IPS-18a (cell line): ENCODE measurements around the gene RIOK3.
"Not testable (repeated sequence)": the region's sequence is repeated elsewhere in the genome, so short reads cannot be mapped to it uniquely, and the experiment has no call there.

Experiments used
- H3K27ac ChIP-seq: one replicate; pipeline ENCODE4 v1.5.1; 2013; ENCODE audit warnings: low read length
- H3K27me3 ChIP-seq: one replicate; pipeline ENCODE4 v1.6.1; 2013; ENCODE audit warnings: mild to moderate bottlenecking, low read length; ENCODE audit not compliant: control insufficient read depth, insufficient read depth
- H3K36me3 ChIP-seq: one replicate; pipeline ENCODE4 v1.6.1; 2013; ENCODE audit warnings: low read depth, low read length; ENCODE audit not compliant: control insufficient read depth
- H3K4me1 ChIP-seq: one replicate; pipeline ENCODE4 v1.6.1; 2013; ENCODE audit warnings: low read depth, low read length; ENCODE audit not compliant: control insufficient read depth
- H3K4me3 ChIP-seq: one replicate; pipeline ENCODE4 v1.5.1; 2013; ENCODE audit warnings: low read length
- H3K9ac ChIP-seq: one replicate; pipeline ENCODE4 v1.6.1; 2013; ENCODE audit warnings: mild to moderate bottlenecking, low read length, moderate library complexity
- H3K9me3 ChIP-seq: one replicate; pipeline ENCODE4 v1.6.1; 2013; ENCODE audit warnings: low read depth, low read length; ENCODE audit not compliant: control insufficient read depth

RIOK3 gene

GRCh38 chr18:23429538-23429937 lies 23.5 kb upstream of the RIOK3 start:
- H3K27me3 ChIP-seq, H3K4me3 ChIP-seq, H3K9ac ChIP-seq, H3K36me3 ChIP-seq, H3K9me3 ChIP-seq, H3K4me1 ChIP-seq, H3K27ac ChIP-seq: not testable (repeated sequence)

GRCh38 chr18:23433360-23433759 lies 19.7 kb upstream of the RIOK3 start:
- Histone ChIP-seq H3K27me3 (no peaks in the 10 kb centered on the region), H3K27ac (no peak overlapping the region), H3K9me3 (no peaks in the 10 kb centered on the region), H3K4me3 (no peak overlapping the region), H3K36me3 (no peaks in the 10 kb centered on the region), H3K9ac (no peak overlapping the region), H3K4me1 (no peaks in the 10 kb centered on the region)

GRCh38 chr18:23437357-23438045 lies 15.6 kb upstream of the RIOK3 start:
- Histone ChIP-seq H3K27ac (no peak overlapping the region), H3K36me3 (no peaks in the 10 kb centered on the region), H3K4me3 (peak overlapping the region; percentile 97), H3K27me3 (no peaks in the 10 kb centered on the region), H3K4me1 (no peaks in the 10 kb centered on the region), H3K9me3 (no peaks in the 10 kb centered on the region), H3K9ac (peak overlapping the region; percentile 75)

- Histone ChIP-seq H3K27me3 (no peaks in the 10 kb centered on the region), H3K9me3 (no peaks in the 10 kb centered on the region), H3K36me3 (no peaks in the 10 kb centered on the region), H3K4me1 (no peaks in the 10 kb centered on the region), H3K9ac (no peak overlapping the region), H3K4me3 (peak overlapping the region; percentile 97), H3K27ac (no peak overlapping the region)
These were observed 15.1 kb upstream of the RIOK3 start for GRCh38 chr18:23438046-23438377.

- Histone ChIP-seq H3K9me3 (no peaks in the 10 kb centered on the region), H3K27ac (no peak overlapping the region), H3K4me3 (no peak overlapping the region), H3K4me1 (no peaks in the 10 kb centered on the region), H3K9ac (no peak overlapping the region), H3K36me3 (no peaks in the 10 kb centered on the region), H3K27me3 (no peaks in the 10 kb centered on the region)
These were observed 14.3 kb upstream of the RIOK3 start for GRCh38 chr18:23438608-23439366.

GRCh38 chr18:23440131-23440530 lies 13.0 kb upstream of the RIOK3 start:
- no peaks in the 10 kb centered on the region for H3K36me3 ChIP-seq
- H3K4me1 ChIP-seq, result no peaks in the 10 kb centered on the region
- no peak overlapping the region for H3K4me3 ChIP-seq
- no peaks in the 10 kb centered on the region for H3K27me3 ChIP-seq
- no peak overlapping the region for H3K9ac ChIP-seq
- H3K9me3 ChIP-seq, result no peaks in the 10 kb centered on the region
- no peak overlapping the region for H3K27ac ChIP-seq

GRCh38 chr18:23442958-23443357 lies 10.1 kb upstream of the RIOK3 start:
- no peaks in the 10 kb centered on the region for H3K36me3 ChIP-seq
- H3K9me3 ChIP-seq, result no peaks in the 10 kb centered on the region
- H3K27me3 ChIP-seq, result no peaks in the 10 kb centered on the region
- H3K9ac ChIP-seq, result no peak overlapping the region
- H3K4me3 ChIP-seq, result no peak overlapping the region
- H3K27ac ChIP-seq, result no peak overlapping the region
- H3K4me1 ChIP-seq, result no peaks in the 10 kb centered on the region

GRCh38 chr18:23448291-23448690 lies 4.8 kb upstream of the RIOK3 start:
- H3K9ac ChIP-seq, result no peak overlapping the region
- no peak overlapping the region for H3K27ac ChIP-seq
- H3K36me3 ChIP-seq, result no peaks in the 10 kb centered on the region
- H3K27me3 ChIP-seq, result no peaks in the 10 kb centered on the region
- no peak overlapping the region for H3K4me3 ChIP-seq
- H3K4me1 ChIP-seq, result no peaks in the 10 kb centered on the region
- no peaks in the 10 kb centered on the region for H3K9me3 ChIP-seq

- no peak overlapping the region for H3K27ac ChIP-seq
- no peak overlapping the region for H3K9ac ChIP-seq
- no peaks in the 10 kb centered on the region for H3K9me3 ChIP-seq
- no peak overlapping the region for H3K4me3 ChIP-seq
- no peaks in the 10 kb centered on the region for H3K27me3 ChIP-seq
- H3K4me1 ChIP-seq, result peaks cover 7% of the 10 kb centered on the region
- no peaks in the 10 kb centered on the region for H3K36me3 ChIP-seq
These were observed 3.1 kb upstream of the RIOK3 start for GRCh38 chr18:23450022-23450421.

- Histone ChIP-seq H3K36me3 (no peaks in the 10 kb centered on the region), H3K9me3 (no peaks in the 10 kb centered on the region), H3K4me1 (peaks cover 7% of the 10 kb centered on the region), H3K9ac (no peak overlapping the region), H3K27me3 (no peaks in the 10 kb centered on the region), H3K4me3 (no peak overlapping the region), H3K27ac (no peak overlapping the region)
These were observed 2.1 kb upstream of the RIOK3 start for GRCh38 chr18:23451011-23451410.

- Histone ChIP-seq H3K36me3 (no peaks in the 10 kb centered on the region), H3K27ac (no peak overlapping the region), H3K27me3 (no peaks in the 10 kb centered on the region), H3K9ac (no peak overlapping the region), H3K4me1 (peaks cover 7% of the 10 kb centered on the region), H3K4me3 (no peak overlapping the region), H3K9me3 (no peaks in the 10 kb centered on the region)
These were observed 1.6 kb upstream of the RIOK3 start for GRCh38 chr18:23451491-23451890.

- Histone ChIP-seq H3K4me3 (peak overlapping the region; percentile 18), H3K27ac (no peak overlapping the region), H3K4me1 (peaks cover 7% of the 10 kb centered on the region), H3K36me3 (no peaks in the 10 kb centered on the region), H3K9me3 (no peaks in the 10 kb centered on the region), H3K27me3 (no peaks in the 10 kb centered on the region), H3K9ac (no peak overlapping the region)
These were observed 750 bp upstream of the RIOK3 start for GRCh38 chr18:23452347-23452727.
